ENCODE results near the gene PDZRN4. TPM values are rescaled to one million over a fixed set of nuclear protein-coding genes. Genes with fewer than 3 reads are reported as not detected.
"Not testable (repeated sequence)": the region's sequence is repeated elsewhere in the genome, so short reads cannot be mapped to it uniquely, and the experiment has no call there.

PDZRN4 gene
- total and polyA plus RNA-seq, 2 experiments from 2014 or later = 0.90 TPM; not detected in 1

DNA sequence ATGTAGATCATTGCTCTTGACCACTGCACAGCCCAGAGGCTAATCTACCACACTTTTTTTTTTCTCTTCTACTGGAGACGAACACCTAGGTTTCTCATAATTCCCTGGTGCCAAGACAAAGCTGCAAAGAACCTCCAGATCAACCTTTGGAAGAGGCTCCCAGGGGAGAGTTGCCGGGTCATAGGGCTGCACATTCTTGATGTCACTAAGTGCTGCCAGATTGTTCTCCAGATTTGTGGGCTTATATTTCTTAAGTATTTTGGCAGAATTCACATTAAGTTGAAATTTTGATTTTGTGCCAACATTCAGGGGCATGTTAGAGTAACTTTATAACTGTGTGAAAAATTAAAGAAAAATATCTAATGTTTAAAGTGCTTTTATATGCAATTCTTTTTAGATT, 13.5 kb upstream of the PDZRN4 start:
- H3K27me3 ChIP-seq (ENCODE audit: insufficient read depth) = no peaks in the 10 kb centered on the region
- Mint-ChIP-seq H3K4me1 (no peaks in the 10 kb centered on the region), H3K9me3 (no peaks in the 10 kb centered on the region; the same call in 2 of the 3 replicates), H3K27ac (no peak overlapping the region), H3K36me3 (ENCODE audit: low read depth) (no peaks in the 10 kb centered on the region), H3K27me3 (ENCODE audit: insufficient read depth, low read depth, poor library complexity) (no peaks in the 10 kb centered on the region), H3K4me3 (no peak overlapping the region)
- DNase-seq (ENCODE audit: low spot score) (no peak), ATAC-seq (no peak)
- H4K20me1 ChIP-seq (replicated peaks; ENCODE audit: insufficient read depth) = no peaks in the 10 kb centered on the region
- H3K4me2 ChIP-seq = no peak overlapping the region
- no peaks in the 10 kb centered on the region for H3K36me3 ChIP-seq (ENCODE audit: insufficient read depth)
- no peak overlapping the region for H3K27ac ChIP-seq (ENCODE audit: low read depth)
- H3K79me2 ChIP-seq (replicated peaks; ENCODE audit: insufficient read depth) = no peaks in the 10 kb centered on the region
- no peaks in the 10 kb centered on the region for H3K4me1 ChIP-seq (ENCODE audit: insufficient read depth)
- H3F3A ChIP-seq (replicated peaks; ENCODE audit: low read depth) = no peaks in the 10 kb centered on the region
- no peaks in the 10 kb centered on the region for H3K9me2 ChIP-seq (ENCODE audit: insufficient read depth)
- TF ChIP-seq, protein P1, sequence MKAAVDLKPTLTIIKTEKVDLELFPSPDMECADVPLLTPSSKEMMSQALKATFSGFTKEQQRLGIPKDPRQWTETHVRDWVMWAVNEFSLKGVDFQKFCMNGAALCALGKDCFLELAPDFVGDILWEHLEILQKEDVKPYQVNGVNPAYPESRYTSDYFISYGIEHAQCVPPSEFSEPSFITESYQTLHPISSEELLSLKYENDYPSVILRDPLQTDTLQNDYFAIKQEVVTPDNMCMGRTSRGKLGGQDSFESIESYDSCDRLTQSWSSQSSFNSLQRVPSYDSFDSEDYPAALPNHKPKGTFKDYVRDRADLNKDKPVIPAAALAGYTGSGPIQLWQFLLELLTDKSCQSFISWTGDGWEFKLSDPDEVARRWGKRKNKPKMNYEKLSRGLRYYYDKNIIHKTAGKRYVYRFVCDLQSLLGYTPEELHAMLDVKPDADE (IDR thresholded peaks at IDR 0.05) = no peak
- TF ChIP-seq JUNB (IDR thresholded peaks at IDR 0.05; ENCODE audit: unreplicated experiment) (no peak), EZH2phosphoT487 (IDR thresholded peaks at IDR 0.05; ENCODE audit: unreplicated experiment) (no peak), CREB1 (CRISPR knock-in tag; IDR thresholded peaks at IDR 0.05; ENCODE audit: low read depth) (no peak)
- TF ChIP-seq, protein P2, sequence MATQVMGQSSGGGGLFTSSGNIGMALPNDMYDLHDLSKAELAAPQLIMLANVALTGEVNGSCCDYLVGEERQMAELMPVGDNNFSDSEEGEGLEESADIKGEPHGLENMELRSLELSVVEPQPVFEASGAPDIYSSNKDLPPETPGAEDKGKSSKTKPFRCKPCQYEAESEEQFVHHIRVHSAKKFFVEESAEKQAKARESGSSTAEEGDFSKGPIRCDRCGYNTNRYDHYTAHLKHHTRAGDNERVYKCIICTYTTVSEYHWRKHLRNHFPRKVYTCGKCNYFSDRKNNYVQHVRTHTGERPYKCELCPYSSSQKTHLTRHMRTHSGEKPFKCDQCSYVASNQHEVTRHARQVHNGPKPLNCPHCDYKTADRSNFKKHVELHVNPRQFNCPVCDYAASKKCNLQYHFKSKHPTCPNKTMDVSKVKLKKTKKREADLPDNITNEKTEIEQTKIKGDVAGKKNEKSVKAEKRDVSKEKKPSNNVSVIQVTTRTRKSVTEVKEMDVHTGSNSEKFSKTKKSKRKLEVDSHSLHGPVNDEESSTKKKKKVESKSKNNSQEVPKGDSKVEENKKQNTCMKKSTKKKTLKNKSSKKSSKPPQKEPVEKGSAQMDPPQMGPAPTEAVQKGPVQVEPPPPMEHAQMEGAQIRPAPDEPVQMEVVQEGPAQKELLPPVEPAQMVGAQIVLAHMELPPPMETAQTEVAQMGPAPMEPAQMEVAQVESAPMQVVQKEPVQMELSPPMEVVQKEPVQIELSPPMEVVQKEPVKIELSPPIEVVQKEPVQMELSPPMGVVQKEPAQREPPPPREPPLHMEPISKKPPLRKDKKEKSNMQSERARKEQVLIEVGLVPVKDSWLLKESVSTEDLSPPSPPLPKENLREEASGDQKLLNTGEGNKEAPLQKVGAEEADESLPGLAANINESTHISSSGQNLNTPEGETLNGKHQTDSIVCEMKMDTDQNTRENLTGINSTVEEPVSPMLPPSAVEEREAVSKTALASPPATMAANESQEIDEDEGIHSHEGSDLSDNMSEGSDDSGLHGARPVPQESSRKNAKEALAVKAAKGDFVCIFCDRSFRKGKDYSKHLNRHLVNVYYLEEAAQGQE (IDR thresholded peaks at IDR 0.05; ENCODE audit: unreplicated experiment) = no peak
- H3K4me3 ChIP-seq = no peak overlapping the region
- no peak overlapping the region for H2AFZ ChIP-seq

DNA sequence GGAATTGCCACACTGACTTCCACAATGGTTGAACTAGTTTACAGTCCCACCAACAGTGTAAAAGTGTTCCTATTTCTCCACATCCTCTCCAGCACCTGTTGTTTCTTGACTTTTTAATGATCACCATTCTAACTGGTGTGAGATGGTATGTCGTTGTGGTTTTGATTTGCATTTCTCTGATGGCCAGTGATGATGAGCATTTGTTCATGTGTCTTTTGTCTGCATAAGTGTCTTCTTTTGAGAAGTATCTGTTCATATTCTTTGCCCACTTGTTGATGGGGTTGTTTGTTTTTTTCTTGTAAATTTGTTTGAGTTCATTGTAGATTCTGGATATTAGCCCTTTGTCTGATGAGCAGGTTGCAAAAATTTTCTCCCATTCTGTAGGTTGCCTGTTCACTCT, 8.6 kb upstream of the PDZRN4 start:
- H3F3A ChIP-seq (replicated peaks; ENCODE audit: low read depth); H3K4me1 Mint-ChIP-seq; H3K4me3 ChIP-seq; H3K36me3 Mint-ChIP-seq (ENCODE audit: low read depth); ATAC-seq; H3K4me1 ChIP-seq (ENCODE audit: insufficient read depth); DNase-seq (ENCODE audit: low spot score); H3K9me3 Mint-ChIP-seq; H3K27ac Mint-ChIP-seq; H3K36me3 ChIP-seq (ENCODE audit: insufficient read depth); H3K27ac ChIP-seq (ENCODE audit: low read depth); H3K4me2 ChIP-seq; H4K20me1 ChIP-seq (replicated peaks; ENCODE audit: insufficient read depth); H3K27me3 Mint-ChIP-seq (ENCODE audit: insufficient read depth, low read depth, poor library complexity); H3K79me2 ChIP-seq (replicated peaks; ENCODE audit: insufficient read depth); H3K4me3 Mint-ChIP-seq; H2AFZ ChIP-seq; H3K9me2 ChIP-seq (ENCODE audit: insufficient read depth); H3K27me3 ChIP-seq (ENCODE audit: insufficient read depth): not testable (repeated sequence)

DNA sequence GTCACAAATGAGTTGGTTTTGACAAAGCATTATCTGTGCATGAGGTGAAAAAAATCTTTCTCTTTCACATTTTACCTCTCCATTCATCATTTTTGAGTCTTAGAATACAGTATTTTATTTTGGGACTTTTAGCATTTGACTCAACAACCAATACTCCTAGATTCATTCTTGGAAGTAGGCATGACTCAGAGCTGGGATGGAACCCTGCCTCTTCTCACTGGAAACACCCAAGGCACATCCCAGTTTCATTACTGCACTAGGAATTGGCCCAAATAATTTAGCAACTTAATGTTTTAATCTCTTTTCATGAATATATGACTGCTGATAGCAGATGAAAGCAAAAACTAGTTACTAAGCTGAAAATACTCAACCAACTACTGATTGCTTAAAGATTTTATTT, 3.3 kb upstream of the PDZRN4 start:
- Histone ChIP-seq H3K4me3 (no peak overlapping the region), H2AFZ (no peak overlapping the region), H3K27ac (ENCODE audit: low read depth) (no peak overlapping the region), H3K79me2 (replicated peaks; ENCODE audit: insufficient read depth) (no peaks in the 10 kb centered on the region), H3K9me2 (ENCODE audit: insufficient read depth) (no peaks in the 10 kb centered on the region), H3K4me1 (ENCODE audit: insufficient read depth) (no peaks in the 10 kb centered on the region), H3K36me3 (ENCODE audit: insufficient read depth) (no peaks in the 10 kb centered on the region), H3K27me3 (ENCODE audit: insufficient read depth) (peaks cover 41% of the 10 kb centered on the region), H3K4me2 (no peak overlapping the region), H3F3A (replicated peaks; ENCODE audit: low read depth) (0 out of 2 replicates have a peak, but pooled peaks cover 3% of the 10 kb centered on the region), H4K20me1 (replicated peaks; ENCODE audit: insufficient read depth) (no peaks in the 10 kb centered on the region)
- H3K9me3 Mint-ChIP-seq = no peaks in the 10 kb centered on the region
- H3K4me1 Mint-ChIP-seq = peaks cover 14% of the 10 kb centered on the region
- H3K4me3 Mint-ChIP-seq = no peak overlapping the region
- H3K27ac Mint-ChIP-seq = no peak overlapping the region
- ATAC-seq (no peak), DNase-seq (ENCODE audit: low spot score) (no peak)
- H3K36me3 Mint-ChIP-seq (ENCODE audit: low read depth) = no peaks in the 10 kb centered on the region
- peaks cover 24% of the 10 kb centered on the region for H3K27me3 Mint-ChIP-seq (ENCODE audit: insufficient read depth, low read depth, poor library complexity)
- TF ChIP-seq ZNF331 (CRISPR knock-in tag; IDR thresholded peaks at IDR 0.05; ENCODE audit: low read depth) (no peak), EZH2phosphoT487 (IDR thresholded peaks at IDR 0.05; ENCODE audit: unreplicated experiment) (no peak), CREB1 (CRISPR knock-in tag; IDR thresholded peaks at IDR 0.05; ENCODE audit: low read depth) (no peak), EZH2 (IDR thresholded peaks at IDR 0.05; ENCODE audit: low read depth, unreplicated experiment) (no peak), NANOG (IDR thresholded peaks at IDR 0.05; ENCODE audit: borderline replicate concordance) (no peak), JUNB (IDR thresholded peaks at IDR 0.05; ENCODE audit: unreplicated experiment) (no peak)
